OCI-LY1 (cell line): Measurements from ENCODE around the gene PPP1CA.

Experiments
- EZH2 ChIP-seq: fragments of 200-600 bp; sonication (generic), shearing (Covaris generic); IDR thresholded peaks from 2 replicates; pipeline ENCODE4 v1.8.0; 2017; ENCODE audit warnings: borderline replicate concordance, mixed run types, mild to moderate bottlenecking, antibody characterized with exemption, low read length, moderate library complexity, mixed read lengths
- TF ChIP-seq, protein P1 (sequence below): fragments of 200-600 bp; sonication (generic), shearing (Covaris generic); IDR thresholded peaks from 2 replicates; pipeline ENCODE4 v1.5.1; 2017; ENCODE audit warnings: mild to moderate bottlenecking, antibody characterized with exemption, low read length, moderate library complexity, mixed read lengths

DNA sequence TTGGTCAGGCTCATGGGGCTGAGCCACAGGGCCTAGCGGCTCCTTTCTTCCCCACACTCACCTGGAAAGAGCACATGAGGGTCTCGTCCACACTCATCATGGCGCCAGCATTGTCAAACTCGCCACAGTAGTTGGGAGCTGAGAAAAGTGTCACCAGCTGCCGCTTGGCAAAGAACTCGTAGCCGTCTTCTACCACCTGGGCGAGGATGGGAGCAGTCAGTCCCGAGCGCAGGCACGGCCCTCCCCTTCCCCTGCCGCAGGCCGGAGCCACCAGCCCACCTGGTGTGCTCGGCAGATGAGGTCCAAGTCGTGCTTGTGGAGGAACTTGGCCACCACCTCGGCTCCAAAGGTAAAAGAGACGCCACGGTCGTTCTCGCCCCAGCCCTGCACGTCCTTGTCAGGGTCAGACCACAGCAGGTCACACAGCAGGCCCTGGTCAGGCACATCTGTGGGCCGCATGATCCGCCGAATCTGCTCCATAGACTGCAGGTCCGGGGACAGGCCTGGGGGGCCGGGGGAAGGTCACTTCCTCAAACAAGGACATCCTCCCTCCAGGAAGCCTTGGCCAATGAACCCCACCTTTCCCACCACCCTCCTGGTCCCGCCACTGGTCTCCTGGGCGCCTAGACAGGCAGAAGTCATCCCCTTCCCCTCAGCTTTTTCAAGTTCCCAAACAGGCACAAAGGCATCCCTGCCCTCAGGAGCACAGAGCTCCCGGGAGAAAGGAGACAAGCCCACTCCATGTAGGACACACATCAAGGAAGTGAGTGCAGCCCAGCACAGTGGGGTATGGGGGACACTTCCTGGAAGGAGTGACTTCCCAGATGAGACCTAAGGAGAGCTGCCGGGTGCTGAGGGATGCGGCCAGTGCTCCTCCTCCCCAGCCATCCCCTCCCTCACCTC is 2.7 kb downstream of the PPP1CA start:
- TF ChIP-seq, protein P1, sequence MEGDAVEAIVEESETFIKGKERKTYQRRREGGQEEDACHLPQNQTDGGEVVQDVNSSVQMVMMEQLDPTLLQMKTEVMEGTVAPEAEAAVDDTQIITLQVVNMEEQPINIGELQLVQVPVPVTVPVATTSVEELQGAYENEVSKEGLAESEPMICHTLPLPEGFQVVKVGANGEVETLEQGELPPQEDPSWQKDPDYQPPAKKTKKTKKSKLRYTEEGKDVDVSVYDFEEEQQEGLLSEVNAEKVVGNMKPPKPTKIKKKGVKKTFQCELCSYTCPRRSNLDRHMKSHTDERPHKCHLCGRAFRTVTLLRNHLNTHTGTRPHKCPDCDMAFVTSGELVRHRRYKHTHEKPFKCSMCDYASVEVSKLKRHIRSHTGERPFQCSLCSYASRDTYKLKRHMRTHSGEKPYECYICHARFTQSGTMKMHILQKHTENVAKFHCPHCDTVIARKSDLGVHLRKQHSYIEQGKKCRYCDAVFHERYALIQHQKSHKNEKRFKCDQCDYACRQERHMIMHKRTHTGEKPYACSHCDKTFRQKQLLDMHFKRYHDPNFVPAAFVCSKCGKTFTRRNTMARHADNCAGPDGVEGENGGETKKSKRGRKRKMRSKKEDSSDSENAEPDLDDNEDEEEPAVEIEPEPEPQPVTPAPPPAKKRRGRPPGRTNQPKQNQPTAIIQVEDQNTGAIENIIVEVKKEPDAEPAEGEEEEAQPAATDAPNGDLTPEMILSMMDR: no peak
- no peak for TF ChIP-seq EZH2
